ENCODE measurements around the gene TNS4.

Gene TNS4

GRCh38 chr17:40432864-40433528, 68.4 kb downstream of the TNS4 start:
- no peak for DNase-seq

DNA sequence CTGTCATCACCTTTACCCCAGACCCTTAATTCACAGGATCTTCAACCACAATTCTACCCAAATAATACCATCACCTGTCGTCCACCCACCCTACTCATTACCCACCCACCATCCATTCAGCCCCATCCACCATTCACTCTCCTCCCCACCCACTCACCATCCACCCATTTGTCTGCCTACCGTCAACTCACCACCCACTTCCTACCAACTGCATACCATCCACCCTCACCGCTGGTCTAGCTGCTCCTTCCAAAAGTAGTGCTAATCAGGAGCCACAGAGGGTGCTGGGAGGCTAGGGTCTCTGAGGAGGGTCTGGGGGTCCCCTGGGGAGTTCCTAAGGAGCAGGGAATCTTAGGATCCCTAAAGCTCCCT, 70.2 kb downstream of the TNS4 start:
- no peak for DNase-seq

- DNase-seq = no peak
Observed at GRCh38 chr17:40430272-40431230, 70.9 kb downstream of the TNS4 start.

- DNase-seq = no peak
Observed at GRCh38 chr17:40427002-40427491, 74.4 kb downstream of the TNS4 start.
